Activated effector memory CD4-positive, alpha-beta T cell treated with anti-CD3 and anti-CD28 coated beads, Interleukin-2, amount 50 U/mL, for 16 hours (primary cell): ENCODE data around the gene LRRC61.

Experiments
- DNase-seq: peaks from one replicate; pipeline ENCODE4 v3.0.0-alpha.2; 2020

LRRC61 gene

DNA sequence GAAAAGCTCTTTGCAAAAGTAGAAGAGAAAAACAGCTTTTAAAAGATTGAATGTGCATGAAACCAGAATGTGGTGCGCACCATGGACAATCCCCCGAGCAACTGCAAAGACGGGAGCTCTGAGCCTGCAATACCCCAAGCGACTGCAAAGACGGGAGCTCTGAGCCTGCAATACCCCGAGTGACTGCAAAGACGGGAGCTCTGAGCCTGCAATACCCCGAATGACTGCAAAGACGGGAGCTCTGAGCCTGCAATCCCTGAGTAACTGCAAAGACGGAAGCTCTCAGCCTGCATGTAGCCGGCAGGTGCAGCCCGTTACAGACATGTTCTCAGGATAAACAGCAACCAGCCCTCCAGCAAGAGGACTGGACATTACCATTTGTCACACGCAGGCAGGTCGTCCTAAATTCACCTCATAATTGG lies 62.2 kb downstream of the LRRC61 start:
- peak; percentile 39 for DNase-seq

DNA sequence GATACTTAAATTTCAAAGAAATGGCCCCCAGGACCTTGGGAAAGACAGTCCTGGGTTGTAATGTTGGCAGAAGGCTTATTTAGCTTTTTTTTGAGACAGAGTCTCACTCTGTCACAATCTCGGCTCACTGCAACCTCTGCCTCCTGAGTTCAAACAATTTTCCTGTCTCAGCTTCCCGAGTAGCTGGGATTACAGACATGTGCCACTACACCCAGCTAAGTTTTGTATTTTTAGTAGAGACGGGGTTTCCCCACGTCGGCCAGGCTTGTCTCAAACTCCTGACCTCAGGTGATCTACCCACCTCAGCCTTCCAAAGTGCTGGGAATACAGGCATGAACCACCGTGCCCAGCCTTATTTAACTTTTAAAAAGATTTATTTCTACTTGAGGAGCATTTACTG lies 62.7 kb downstream of the LRRC61 start:
- DNase-seq = peak; percentile 24
